ENCODE measurements around the gene SLC12A8. TPM values are rescaled to one million over a fixed set of nuclear protein-coding genes. Genes with fewer than 3 reads are reported as not detected.

SLC12A8 gene
- total RNA-seq, 2 donors from 2014 or later = 0.53 to 1.5 TPM

DNA sequence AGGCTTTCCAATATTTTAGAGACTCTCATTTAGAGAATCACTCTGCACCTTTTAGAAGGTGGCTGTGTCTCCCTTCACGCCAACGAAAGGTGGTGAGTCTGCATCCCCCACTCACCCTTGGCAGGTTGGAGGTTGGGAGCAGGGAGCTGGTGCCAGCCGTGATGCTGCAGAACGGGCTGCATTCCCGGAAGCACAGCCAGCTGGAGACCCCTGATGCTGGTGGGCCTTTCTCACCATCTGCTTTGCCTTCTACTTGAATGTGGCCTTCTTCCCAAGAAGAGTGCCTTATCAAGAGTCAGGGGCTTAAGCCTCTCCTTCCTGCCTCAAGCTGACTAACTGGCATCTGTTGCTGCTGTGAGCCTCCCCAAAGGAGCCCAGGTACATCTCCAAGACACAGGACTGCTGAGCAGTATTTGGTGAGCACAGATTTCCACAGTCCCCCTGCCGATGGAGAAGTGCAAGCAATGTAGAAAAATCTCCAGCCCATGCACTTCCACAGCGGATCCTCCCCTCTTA is 139.1 kb downstream of the SLC12A8 start:
- Mint-ChIP-seq H3K9me3 (no peaks in the 10 kb centered on the region), H3K4me3 (no peak overlapping the region), H3K27ac (no peak overlapping the region), H3K4me1 (no peaks in the 10 kb centered on the region), H3K27me3 (no peaks in the 10 kb centered on the region), H3K36me3 (ENCODE audit: low read depth) (no peaks in the 10 kb centered on the region)
- no peak for ATAC-seq (replicated peaks)

DNA sequence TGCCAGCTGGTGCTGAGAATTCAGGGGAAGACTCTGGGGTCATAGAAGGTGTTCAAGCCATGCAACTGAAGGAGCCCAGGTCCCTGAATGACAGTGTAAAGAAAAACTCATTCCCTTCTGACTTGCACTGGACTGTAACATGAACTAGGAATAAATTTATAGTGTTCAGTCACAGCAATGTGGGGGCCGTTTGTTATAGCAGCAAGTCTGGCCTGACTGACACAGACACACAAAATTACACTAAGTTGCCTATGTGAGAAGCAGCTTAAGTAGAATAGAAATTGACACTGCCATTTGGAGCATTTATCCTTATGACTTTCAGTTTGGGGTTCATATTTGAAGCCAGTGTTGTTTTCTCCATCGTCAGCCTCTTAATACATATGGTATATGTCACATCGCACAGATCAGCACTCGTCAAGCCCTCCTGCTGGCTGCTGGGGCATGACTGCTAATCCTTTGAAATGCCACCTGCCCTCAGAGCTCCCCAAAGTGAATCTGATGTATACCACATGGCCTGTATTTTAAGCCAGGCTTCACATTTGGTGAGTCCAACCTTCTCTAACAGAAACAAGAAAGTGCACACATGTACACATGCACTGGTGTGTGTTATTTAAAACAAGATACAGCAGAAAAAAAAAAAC is 139.7 kb downstream of the SLC12A8 start:
- H3K4me3 Mint-ChIP-seq = no peak overlapping the region
- no peak overlapping the region for H3K27ac Mint-ChIP-seq
- H3K4me1 Mint-ChIP-seq = no peaks in the 10 kb centered on the region
- H3K36me3 Mint-ChIP-seq (ENCODE audit: low read depth) = no peaks in the 10 kb centered on the region
- no peak for ATAC-seq (replicated peaks)
- H3K27me3 Mint-ChIP-seq = no peaks in the 10 kb centered on the region
- no peaks in the 10 kb centered on the region for H3K9me3 Mint-ChIP-seq

GRCh38 chr3:125072301-125072700 is 140.2 kb downstream of the SLC12A8 start:
- no peaks in the 10 kb centered on the region for H3K9me3 Mint-ChIP-seq
- no peak overlapping the region for H3K4me3 Mint-ChIP-seq
- no peaks in the 10 kb centered on the region for H3K36me3 Mint-ChIP-seq (ENCODE audit: low read depth)
- H3K27me3 Mint-ChIP-seq = peaks cover 3% of the 10 kb centered on the region
- no peaks in the 10 kb centered on the region for H3K4me1 Mint-ChIP-seq
- no peak overlapping the region for H3K27ac Mint-ChIP-seq
- no peak for ATAC-seq (replicated peaks)

- Mint-ChIP-seq H3K4me1 (no peaks in the 10 kb centered on the region), H3K27ac (no peak overlapping the region), H3K27me3 (peaks cover 10% of the 10 kb centered on the region), H3K4me3 (no peak overlapping the region), H3K9me3 (no peaks in the 10 kb centered on the region), H3K36me3 (ENCODE audit: low read depth) (no peaks in the 10 kb centered on the region)
- no peak for ATAC-seq (replicated peaks)
These were observed 142.4 kb downstream of the SLC12A8 start for GRCh38 chr3:125069968-125070745.

- Mint-ChIP-seq H3K27ac (no peak overlapping the region), H3K4me3 (no peak overlapping the region), H3K36me3 (ENCODE audit: low read depth) (no peaks in the 10 kb centered on the region), H3K27me3 (peaks cover 15% of the 10 kb centered on the region), H3K4me1 (no peaks in the 10 kb centered on the region), H3K9me3 (no peaks in the 10 kb centered on the region)
- no peak for ATAC-seq (replicated peaks)
These were observed 143.1 kb downstream of the SLC12A8 start for GRCh38 chr3:125069452-125069851.

GRCh38 chr3:125068265-125068664 is 144.3 kb downstream of the SLC12A8 start:
- peaks cover 21% of the 10 kb centered on the region for H3K27me3 Mint-ChIP-seq
- no peak for ATAC-seq (replicated peaks)
- no peak overlapping the region for H3K27ac Mint-ChIP-seq

GRCh38 chr3:125067225-125067624 is 145.3 kb downstream of the SLC12A8 start:
- H3K27me3 Mint-ChIP-seq = peaks cover 21% of the 10 kb centered on the region
- no peaks in the 10 kb centered on the region for H3K36me3 Mint-ChIP-seq (ENCODE audit: low read depth)
- no peaks in the 10 kb centered on the region for H3K9me3 Mint-ChIP-seq
- no peak overlapping the region for H3K4me3 Mint-ChIP-seq
- no peaks in the 10 kb centered on the region for H3K4me1 Mint-ChIP-seq
- no peak overlapping the region for H3K27ac Mint-ChIP-seq
- ATAC-seq (replicated peaks) = no peak

More at GRCh38 chr3:125068265-125068664, 144.3 kb downstream of the SLC12A8 start:
- Mint-ChIP-seq H3K4me3 (no peak overlapping the region), H3K36me3 (ENCODE audit: low read depth) (no peaks in the 10 kb centered on the region), H3K9me3 (no peaks in the 10 kb centered on the region), H3K4me1 (no peaks in the 10 kb centered on the region)

DNA sequence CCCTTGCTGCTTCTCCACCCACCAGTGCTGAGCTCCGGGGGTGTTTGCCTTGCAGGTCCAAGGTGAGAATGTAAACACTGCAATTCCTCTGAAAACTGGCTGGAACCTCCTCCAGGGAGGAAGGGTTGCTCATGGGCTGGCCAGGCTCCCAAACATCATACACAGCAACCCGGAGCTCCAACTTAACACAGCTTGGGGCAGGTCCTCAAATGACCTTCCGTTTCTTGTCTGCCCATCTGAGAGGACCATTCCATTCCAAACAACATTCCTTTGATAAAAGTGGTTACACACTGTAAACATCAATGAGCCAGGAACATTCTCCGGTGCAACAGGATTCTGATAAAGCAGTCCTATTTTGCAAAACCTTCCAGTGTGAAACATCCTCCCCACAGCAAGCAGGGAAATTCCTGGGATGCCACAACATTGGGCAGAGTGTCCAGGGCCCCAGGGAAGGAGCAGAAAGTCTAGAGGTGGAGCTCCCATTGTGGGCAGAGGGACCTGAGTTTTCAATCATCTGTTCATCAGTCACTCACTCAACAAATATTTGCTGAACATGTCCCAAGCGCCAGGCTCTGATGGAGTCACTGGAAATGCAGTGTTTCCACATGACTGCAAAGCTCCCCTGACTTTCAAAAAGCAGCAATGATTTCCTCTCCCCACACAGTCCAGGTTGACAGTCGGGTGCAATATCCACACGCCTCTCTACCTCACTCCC is 149.5 kb downstream of the SLC12A8 start:
- peaks cover 41% of the 10 kb centered on the region for H3K27me3 Mint-ChIP-seq
- H3K9me3 Mint-ChIP-seq = no peaks in the 10 kb centered on the region
- H3K4me1 Mint-ChIP-seq = no peaks in the 10 kb centered on the region
- no peak overlapping the region for H3K4me3 Mint-ChIP-seq
- ATAC-seq (replicated peaks) = no peak
- H3K27ac Mint-ChIP-seq = no peak overlapping the region
- no peaks in the 10 kb centered on the region for H3K36me3 Mint-ChIP-seq (ENCODE audit: low read depth)

DNA sequence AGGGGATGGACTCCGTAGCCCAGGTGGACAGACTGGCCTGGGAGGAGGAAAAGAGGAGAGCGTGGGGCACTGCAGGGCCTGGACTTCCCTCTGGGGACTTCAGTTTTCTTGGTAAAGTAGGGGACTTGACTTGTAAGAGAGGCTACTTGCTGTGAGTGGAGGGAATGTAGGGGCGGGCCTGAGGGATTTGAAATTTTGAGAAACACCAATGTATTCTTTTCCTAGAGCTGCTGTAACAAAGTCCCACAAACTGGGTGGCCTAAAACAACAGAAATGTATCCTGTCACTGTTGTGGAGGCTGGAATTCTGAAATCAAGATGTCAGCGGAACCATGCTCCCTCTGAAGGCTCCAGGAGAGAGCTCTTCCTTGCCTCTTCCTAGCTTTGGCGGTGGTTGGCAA is 150.9 kb downstream of the SLC12A8 start:
- no peak overlapping the region for H3K27ac Mint-ChIP-seq
- no peaks in the 10 kb centered on the region for H3K4me1 Mint-ChIP-seq
- no peaks in the 10 kb centered on the region for H3K9me3 Mint-ChIP-seq
- H3K36me3 Mint-ChIP-seq (ENCODE audit: low read depth) = no peaks in the 10 kb centered on the region
- ATAC-seq (replicated peaks) = no peak
- H3K27me3 Mint-ChIP-seq = peaks cover 37% of the 10 kb centered on the region
- H3K4me3 Mint-ChIP-seq = no peak overlapping the region

DNA sequence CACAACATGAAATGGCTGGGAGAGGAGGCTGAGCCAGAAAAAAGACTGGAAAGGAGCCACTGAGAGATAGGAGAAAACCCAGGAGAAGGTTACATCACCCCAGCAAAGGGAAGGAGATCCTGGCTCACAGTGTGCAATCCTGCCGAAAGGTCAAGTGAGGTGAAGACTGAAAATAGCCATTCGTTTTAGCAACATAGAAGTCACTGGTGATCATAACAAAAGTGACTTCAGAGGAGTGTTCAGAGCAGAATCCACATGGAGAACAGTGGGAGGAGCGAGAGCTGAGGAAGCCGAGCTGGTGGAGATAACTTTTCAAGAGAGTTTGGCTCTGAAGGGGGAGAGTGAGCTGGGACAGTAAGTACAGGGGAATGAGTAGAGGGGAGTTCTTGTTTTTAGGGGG is 151.4 kb downstream of the SLC12A8 start:
- Mint-ChIP-seq H3K4me1 (no peaks in the 10 kb centered on the region), H3K4me3 (no peak overlapping the region), H3K27me3 (peaks cover 36% of the 10 kb centered on the region), H3K27ac (no peak overlapping the region), H3K36me3 (ENCODE audit: low read depth) (no peaks in the 10 kb centered on the region), H3K9me3 (no peaks in the 10 kb centered on the region)
- no peak for ATAC-seq (replicated peaks)

- Mint-ChIP-seq H3K36me3 (ENCODE audit: low read depth) (no peaks in the 10 kb centered on the region), H3K9me3 (no peaks in the 10 kb centered on the region), H3K4me1 (peaks cover 3% of the 10 kb centered on the region), H3K27me3 (peaks cover 32% of the 10 kb centered on the region), H3K27ac (no peak overlapping the region), H3K4me3 (no peak overlapping the region)
- ATAC-seq (replicated peaks) = no peak
These were observed 152.9 kb downstream of the SLC12A8 start for GRCh38 chr3:125059488-125060245.

DNA sequence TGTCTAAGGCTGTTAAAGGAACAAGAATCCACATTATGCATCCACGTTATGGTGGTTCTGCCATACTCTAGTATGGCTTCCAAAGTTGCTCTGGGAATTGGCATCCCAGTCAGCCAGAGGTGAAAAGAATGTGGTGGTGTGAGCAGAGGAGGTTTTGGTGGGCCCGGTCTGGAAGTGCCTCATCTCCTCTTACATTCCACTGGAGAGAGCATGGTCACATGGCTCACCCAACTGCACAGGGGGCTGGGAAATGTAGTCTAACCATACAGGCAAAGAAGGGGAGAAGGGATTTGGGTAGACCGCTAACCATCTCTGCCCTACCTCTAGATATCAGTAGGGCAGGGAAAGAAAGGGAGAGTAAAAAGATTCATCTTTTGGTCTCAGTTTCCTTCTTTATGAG is 153.6 kb downstream of the SLC12A8 start:
- no peaks in the 10 kb centered on the region for H3K9me3 Mint-ChIP-seq
- H3K27ac Mint-ChIP-seq = no peak overlapping the region
- H3K4me3 Mint-ChIP-seq = no peak overlapping the region
- ATAC-seq (replicated peaks) = no peak
- H3K27me3 Mint-ChIP-seq = peaks cover 28% of the 10 kb centered on the region
- H3K36me3 Mint-ChIP-seq (ENCODE audit: low read depth) = no peaks in the 10 kb centered on the region
- peaks cover 8% of the 10 kb centered on the region for H3K4me1 Mint-ChIP-seq

GRCh38 chr3:125058529-125058928 is 154.0 kb downstream of the SLC12A8 start:
- Mint-ChIP-seq H3K36me3 (ENCODE audit: low read depth) (no peaks in the 10 kb centered on the region), H3K27me3 (peaks cover 25% of the 10 kb centered on the region)

GRCh38 chr3:125057186-125057850 is 155.2 kb downstream of the SLC12A8 start:
- H3K4me1 Mint-ChIP-seq = peaks cover 22% of the 10 kb centered on the region
- peaks cover 23% of the 10 kb centered on the region for H3K27me3 Mint-ChIP-seq
- H3K9me3 Mint-ChIP-seq = no peaks in the 10 kb centered on the region
- H3K27ac Mint-ChIP-seq = no peak overlapping the region
- no peaks in the 10 kb centered on the region for H3K36me3 Mint-ChIP-seq (ENCODE audit: low read depth)
- H3K4me3 Mint-ChIP-seq = peak overlapping the region; percentile 44
- no peak for ATAC-seq (replicated peaks)

More at GRCh38 chr3:125058529-125058928, 154.0 kb downstream of the SLC12A8 start:
- H3K9me3 Mint-ChIP-seq = no peaks in the 10 kb centered on the region
- no peak for ATAC-seq (replicated peaks)
- peaks cover 12% of the 10 kb centered on the region for H3K4me1 Mint-ChIP-seq
- H3K4me3 Mint-ChIP-seq = no peak overlapping the region
- H3K27ac Mint-ChIP-seq = no peak overlapping the region

Measured in activated T-helper 17 cell treated with anti-CD3 and anti-CD28 coated beads, Interleukin-2, amount 50 U/mL, for 72 hours (primary cell).